Measurements from ENCODE around the gene INTS11.
A peak's percentile ranks its signal among the peaks of the same experiment; 100 is the strongest.
"Not testable (repeated sequence)": the region's sequence is repeated elsewhere in the genome, so short reads cannot be mapped to it uniquely, and the experiment has no call there.

Gene INTS11

DNA sequence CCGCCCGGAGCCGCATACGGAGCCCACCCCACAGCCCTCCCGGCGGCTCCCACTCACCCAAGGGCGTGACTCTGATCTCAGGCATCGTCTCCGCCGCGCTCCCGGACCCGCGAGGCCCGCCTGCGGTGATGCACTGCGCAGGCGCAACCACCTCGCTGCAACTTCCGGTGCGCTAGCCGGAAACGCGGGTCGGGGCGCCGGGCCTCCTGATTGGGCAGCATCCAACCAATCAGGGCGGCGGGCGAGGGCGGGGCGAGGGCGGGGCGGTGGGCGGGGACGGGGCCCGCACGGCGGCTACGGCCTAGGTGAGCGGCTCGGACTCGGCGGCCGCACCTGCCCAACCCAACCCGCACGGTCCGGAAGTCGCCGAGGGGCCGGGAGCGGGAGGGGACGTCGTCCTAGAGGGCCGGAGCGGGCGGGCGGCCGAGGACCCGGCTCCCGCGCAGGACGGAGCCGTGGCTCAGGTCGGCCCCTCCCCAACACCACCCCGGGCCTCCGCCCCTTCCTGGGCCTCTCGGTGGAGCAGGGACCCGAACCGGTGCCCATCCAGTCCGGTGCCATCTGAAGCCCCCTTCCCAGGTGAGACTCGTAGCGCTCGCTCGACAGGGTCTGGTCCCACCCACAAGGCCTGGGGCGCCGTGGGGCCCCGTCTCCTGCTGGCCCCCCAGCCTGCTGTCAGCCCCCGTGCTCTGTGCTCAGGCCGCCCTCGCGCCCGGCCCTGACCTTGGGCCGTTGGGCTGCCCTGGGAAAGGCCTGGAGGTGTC lies at the start of gene INTS11, which contains the start of gene CPTP:
INTS11 (minus strand) TSS at position 137 of the 764 bp plus-strand sequence; CDS start at position 85, 52 bp downstream.
CPTP (plus strand) TSS at position 279 of the 764 bp plus-strand sequence. CDS start 2,109 bp downstream, outside the sequence.
- peak; percentile 19 for DNase-seq

GRCh38 chr1:1373815-1374588 lies 49.5 kb upstream of the INTS11 start:
- no peak for DNase-seq

DNA sequence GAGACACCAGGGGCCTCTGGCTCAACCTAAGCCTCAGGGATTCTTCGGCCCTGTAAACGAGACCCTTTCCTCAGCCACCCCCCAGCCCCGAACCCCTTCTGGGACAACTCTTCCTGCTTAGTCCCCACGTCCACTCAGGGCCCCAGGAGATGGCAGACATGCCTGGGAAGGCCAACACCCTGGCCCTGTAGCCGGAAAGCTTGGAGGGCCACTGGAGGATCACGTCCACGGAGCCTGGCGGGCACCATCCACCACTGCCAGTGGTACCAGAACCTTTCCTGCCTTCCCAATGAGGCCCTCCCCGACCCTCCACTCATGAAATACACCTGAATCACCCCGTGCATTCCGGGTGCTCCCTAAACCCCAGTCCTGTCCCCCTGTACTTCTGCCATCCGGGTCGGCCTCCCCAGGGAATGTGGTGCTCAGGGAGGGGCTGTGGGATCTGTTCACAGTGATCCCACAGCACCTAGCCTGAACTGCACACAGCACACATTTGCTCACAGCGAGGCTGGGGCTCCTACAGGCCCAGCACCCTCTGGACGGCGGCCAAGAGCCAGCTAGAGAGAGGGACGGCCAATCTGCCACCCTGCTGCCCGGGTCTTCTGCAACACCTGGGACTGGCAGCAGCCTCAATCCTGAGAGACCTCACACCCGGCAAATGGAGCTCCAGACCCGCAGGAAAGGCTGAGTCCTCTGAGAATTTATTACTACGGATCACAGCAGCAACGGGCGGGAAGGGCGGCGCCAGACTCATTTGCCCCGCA lies 48.8 kb upstream of the INTS11 start:
- DNase-seq = no peak

- DNase-seq = no peak
Measured at GRCh38 chr1:1371746-1372711, 47.6 kb upstream of the INTS11 start.

- peak; percentile 42 for DNase-seq
Measured at GRCh38 chr1:1371364-1371745, 46.9 kb upstream of the INTS11 start.

DNA sequence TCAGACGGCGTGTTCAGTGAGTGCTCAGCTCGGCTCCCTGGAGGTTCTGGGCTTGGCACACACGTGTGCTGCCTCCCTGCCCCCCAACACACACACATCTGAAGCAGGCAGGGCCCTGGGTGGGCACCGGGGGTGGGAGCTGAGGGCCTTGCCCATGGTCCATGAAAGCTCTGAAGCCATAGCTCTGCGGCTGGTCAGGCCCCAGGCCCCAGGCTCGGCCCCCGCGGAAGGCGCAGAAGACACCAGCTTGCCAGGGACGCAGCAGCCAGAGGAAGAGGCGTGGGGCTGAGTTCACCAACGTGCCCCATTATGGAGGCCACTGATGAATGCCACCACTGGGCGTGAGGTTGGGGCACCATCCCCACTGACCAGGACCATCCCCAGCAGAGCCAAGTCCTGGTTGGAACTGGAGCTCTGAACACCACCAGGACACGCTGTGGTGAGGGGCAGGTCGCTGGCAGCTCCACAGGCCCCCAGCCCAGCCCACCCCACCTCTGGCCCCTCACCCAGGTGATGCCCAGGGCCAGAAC lies 46.4 kb upstream of the INTS11 start:
- no peak for DNase-seq

- not testable (repeated sequence) for DNase-seq
Measured at GRCh38 chr1:1370094-1370493, 45.6 kb upstream of the INTS11 start.

- DNase-seq = no peak
Measured at GRCh38 chr1:1367315-1367714, 42.9 kb upstream of the INTS11 start.

GRCh38 chr1:1366699-1367066 lies 42.2 kb upstream of the INTS11 start:
- no peak for DNase-seq

DNA sequence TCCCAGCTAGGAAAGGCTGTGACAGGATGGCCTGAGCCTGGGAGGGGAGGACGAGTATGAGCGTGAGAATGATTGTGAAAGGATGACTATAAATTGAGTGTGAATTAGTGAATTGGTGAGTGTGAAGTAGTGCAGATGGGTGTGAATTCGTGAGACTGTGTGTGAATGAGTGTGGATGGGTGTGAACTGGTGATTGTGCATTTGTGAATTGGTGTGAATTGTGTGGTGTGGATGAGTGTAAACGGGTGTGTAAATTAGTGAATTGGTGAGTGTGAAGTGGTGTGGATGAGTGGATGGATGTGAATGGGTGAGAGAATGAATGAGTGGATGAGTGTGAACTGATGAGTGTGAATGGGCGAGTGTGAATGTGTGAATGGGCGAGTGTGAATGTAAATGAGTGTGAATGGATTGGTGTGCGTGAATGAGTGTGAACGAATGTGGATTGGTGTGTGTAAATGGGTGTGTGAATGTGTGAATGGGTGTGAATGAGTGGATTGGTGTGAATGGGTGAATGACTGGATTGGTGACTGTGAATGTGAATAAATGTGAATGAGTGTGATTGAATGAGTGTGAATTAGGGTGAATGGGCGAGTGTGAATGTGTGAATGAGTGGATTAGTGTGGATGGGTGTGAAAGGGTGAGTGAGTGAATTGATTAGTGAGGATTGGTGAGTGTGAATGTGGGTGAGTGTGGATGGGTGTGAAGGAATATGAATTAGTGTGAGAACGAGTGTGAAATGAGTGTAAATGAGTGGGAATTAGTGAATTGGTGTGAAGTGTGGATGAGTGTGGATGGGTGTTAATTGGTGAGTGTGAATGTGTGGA lies 41.6 kb upstream of the INTS11 start:
- DNase-seq = no peak

DNA sequence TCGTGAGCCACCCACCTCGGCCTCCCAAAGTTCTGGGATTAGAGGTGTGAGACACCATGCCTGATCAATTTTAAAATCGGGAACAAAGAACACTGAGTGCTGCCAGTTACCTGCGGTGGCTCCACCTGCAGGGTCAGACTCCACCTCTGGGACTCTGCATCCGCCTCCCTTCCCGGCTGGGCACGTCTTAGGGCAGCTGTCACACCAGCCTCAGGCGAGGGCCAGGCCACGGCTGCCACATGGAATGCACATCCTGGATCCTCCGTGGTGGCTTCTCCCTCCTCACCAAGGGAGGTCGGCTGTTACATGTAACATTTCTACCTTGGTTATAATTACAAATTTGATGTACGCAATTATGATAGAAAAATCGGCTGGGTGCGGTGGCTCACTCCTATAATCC lies 39.8 kb upstream of the INTS11 start:
- DNase-seq = no peak

- DNase-seq = no peak
Measured at GRCh38 chr1:1361982-1362423, 37.5 kb upstream of the INTS11 start.

- no peak for DNase-seq
Measured at GRCh38 chr1:1361233-1361981, 36.9 kb upstream of the INTS11 start.

DNA sequence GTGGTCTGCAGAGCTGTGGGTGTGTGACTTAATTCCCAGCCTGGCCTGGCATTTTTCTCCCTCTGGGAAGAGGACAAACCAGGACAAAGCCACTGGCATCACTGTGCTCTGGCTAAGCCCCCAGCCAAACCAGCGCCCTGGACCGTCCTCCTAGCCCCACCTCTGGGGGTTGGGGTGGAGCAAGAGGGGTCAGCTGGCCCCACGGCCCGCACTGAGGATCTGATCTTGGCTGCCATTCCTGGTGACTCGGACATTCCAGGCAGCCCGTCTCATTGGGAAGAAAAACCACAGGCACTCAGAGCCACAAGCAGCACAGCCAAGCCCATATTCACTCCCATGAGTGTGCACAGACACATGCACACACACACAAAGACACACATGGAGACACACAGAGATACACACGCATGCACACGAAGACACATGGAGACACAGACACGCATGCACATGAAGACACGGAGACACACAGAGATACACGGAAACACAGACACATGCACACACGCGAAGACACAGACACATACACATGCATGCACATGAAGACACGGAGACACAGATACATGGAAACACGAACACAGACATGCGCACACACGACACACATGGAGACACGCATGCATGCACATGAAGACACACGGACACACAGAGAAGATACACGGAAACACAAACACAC lies 36.2 kb upstream of the INTS11 start:
- no peak for DNase-seq

GRCh38 chr1:1359664-1360468 lies 35.4 kb upstream of the INTS11 start:
- no peak for DNase-seq

- DNase-seq = no peak
Measured at GRCh38 chr1:1359308-1359663, 34.8 kb upstream of the INTS11 start.

DNA sequence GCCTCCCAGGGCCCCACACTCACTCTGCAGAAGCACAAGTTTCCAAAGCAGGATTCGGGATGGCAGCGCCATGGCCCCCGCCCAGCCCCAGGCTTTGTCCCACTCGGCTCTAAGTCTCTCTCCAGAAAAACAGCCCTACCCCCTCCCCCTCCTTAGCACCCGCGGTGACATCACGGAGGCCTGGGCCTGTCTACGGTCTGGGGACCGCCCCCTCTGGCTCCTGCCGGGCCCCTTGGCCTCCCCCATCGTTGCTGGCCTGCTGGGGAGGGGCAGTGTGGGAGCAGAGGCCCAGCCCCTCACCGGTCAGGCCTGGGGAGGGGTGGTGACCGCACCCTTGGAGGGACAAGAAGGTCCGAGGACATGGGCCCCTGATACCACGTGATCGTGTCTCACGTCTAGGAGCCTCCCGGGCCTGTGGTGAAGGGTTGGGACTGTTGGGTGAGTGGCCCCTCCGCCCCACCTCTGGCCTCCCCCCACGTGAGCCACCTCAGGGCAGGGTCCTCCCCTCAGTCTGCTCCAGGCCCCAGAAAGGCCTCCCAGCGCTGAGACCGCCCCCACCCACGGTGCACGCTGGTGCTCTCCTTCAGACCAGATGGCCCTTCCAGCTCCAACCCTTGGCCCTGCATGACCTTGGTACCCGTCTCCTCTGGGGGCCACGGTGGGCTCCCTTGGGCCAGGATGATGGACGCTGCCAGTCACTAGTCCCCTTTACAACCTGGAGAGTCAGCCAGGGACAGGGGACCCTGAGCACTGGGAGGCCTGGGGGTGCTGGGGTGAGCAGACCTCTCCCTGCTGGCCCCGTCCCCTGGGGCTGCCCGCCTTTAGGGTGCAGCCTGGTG lies 34.2 kb upstream of the INTS11 start, which contains the start of gene MXRA8:
MXRA8 (minus strand) TSS at position 123 of the 839 bp plus-strand sequence; CDS start at position 72, 51 bp downstream.
- DNase-seq = no peak
